HCT116 (cell line): Measurements from ENCODE around the gene CCL14.

Experiments used
- ATF3 ChIP-seq: IDR thresholded peaks from 2 replicates; pipeline ENCODE4 v1.6.1; 2012
- CBX3 ChIP-seq: IDR thresholded peaks from 2 replicates; pipeline ENCODE4 v1.6.1; 2012; ENCODE audit warnings: low read depth
- CEBPB ChIP-seq: IDR thresholded peaks from 2 replicates; pipeline ENCODE4 v1.6.1; 2012; ENCODE audit warnings: low read depth
- CTCF ChIP-seq, 3 experiments: fragments of 200-600 bp in 1 of 3; sonication (generic) in 1 of 3; IDR thresholded peaks in 2 of 3; conservative IDR thresholded peaks in 1 of 3; 2 replicates each; pipeline ENCODE4 v1.5.1; 2012 to 2017; ENCODE audit warnings: low read depth in 2 of 3, low read length in 2 of 3, antibody characterized with exemption in 1 of 3, borderline replicate concordance in 1 of 3, control low read depth in 1 of 3, mild to moderate bottlenecking in 1 of 3, mixed read lengths in 1 of 3, mixed run types in 1 of 3, moderate library complexity in 1 of 3; ENCODE audit not compliant: insufficient read depth in 1 of 3
- EZH2 ChIP-seq: fragments of 200-600 bp; sonication (generic); IDR thresholded peaks from 2 replicates; pipeline ENCODE4 v1.6.1; 2017; ENCODE audit warnings: antibody characterized with exemption, mixed run types
- EZH2phosphoT487 ChIP-seq: fragments of 200-600 bp; IDR thresholded peaks from 2 replicates; pipeline ENCODE4 v1.6.1; 2018; ENCODE audit warnings: antibody characterized with exemption, borderline replicate concordance
- JUND ChIP-seq: IDR thresholded peaks from 2 replicates; pipeline ENCODE4 v1.6.1; 2012
- MAX ChIP-seq: IDR thresholded peaks from 2 replicates; pipeline ENCODE4 v1.6.1; 2012
- POLR2A ChIP-seq: IDR thresholded peaks from 2 replicates; pipeline ENCODE4 v1.7.0; 2011; ENCODE audit warnings: borderline replicate concordance; ENCODE audit not compliant: insufficient read depth, insufficient read length; ENCODE audit errors: extremely low read depth
- POLR2AphosphoS5 ChIP-seq: IDR thresholded peaks from 2 replicates; pipeline ENCODE4 v1.6.1; 2011; ENCODE audit warnings: mild to moderate bottlenecking, low read depth, low read length, moderate library complexity
- REST ChIP-seq: IDR thresholded peaks from 2 replicates; pipeline ENCODE4 v1.6.1; 2012; ENCODE audit warnings: low read depth
- TCF7L2 ChIP-seq: IDR thresholded peaks from 2 replicates; pipeline ENCODE4 v1.7.0; 2011; ENCODE audit warnings: borderline replicate concordance, inconsistent platforms; ENCODE audit not compliant: insufficient read depth, insufficient read length; ENCODE audit errors: extremely low read depth
- YY1 ChIP-seq: IDR thresholded peaks from 2 replicates; pipeline ENCODE4 v1.6.1; 2011; ENCODE audit warnings: low read length, low read depth, moderate library complexity, mild to moderate bottlenecking; ENCODE audit not compliant: insufficient replicate concordance; ENCODE audit errors: extremely low read depth
- ZNF274 ChIP-seq: fragments of 200-500 bp; sonication (Bioruptor generic); IDR thresholded peaks from 2 replicates; pipeline ENCODE4 v1.6.1; 2014; ENCODE audit warnings: mild to moderate bottlenecking, low read depth, low read length, inconsistent platforms

GRCh38 chr17:35963663-35964062, 22.9 kb downstream of the CCL14 start:
- TF ChIP-seq EZH2 (no peak), TCF7L2 (no peak), ZNF274 (no peak), CTCF (IDR thresholded peaks at IDR 0.05 in 2 of 3, conservative IDR thresholded peaks at IDR 0.05 in 1 of 3; ENCODE audit: borderline replicate concordance in 1 of 3, insufficient read depth in 1 of 3, low read depth in 2 of 3, low read length in 2 of 3) (no peak), YY1 (no peak), REST (no peak), POLR2A (no peak), EZH2phosphoT487 (no peak), POLR2AphosphoS5 (no peak), MAX (no peak), ATF3 (no peak), CEBPB (no peak), JUND (no peak), CBX3 (no peak)
